Liver (tissue), 3 donors: ENCODE measurements around the gene SLC24A3.

Experiments used
- ATF3 ChIP-seq: IDR thresholded peaks from 2 replicates; pipeline ENCODE4 v1.6.1; 2016; ENCODE audit warnings: antibody characterized with exemption
- HNF4G ChIP-seq: IDR thresholded peaks from 2 replicates; pipeline ENCODE4 v1.6.1; 2016; ENCODE audit warnings: antibody characterized with exemption
- MAX ChIP-seq: IDR thresholded peaks from 2 replicates; pipeline ENCODE4 v1.6.1; 2016; ENCODE audit warnings: antibody characterized with exemption
- REST ChIP-seq: IDR thresholded peaks from 2 replicates; pipeline ENCODE4 v1.6.1; 2016; ENCODE audit warnings: antibody characterized with exemption, mild to moderate bottlenecking
- TF ChIP-seq, protein P1 (sequence below): fragments of 150-350 bp; IDR thresholded peaks from 2 replicates; pipeline ENCODE4 v1.5.1; 2017; ENCODE audit warnings: improper control_type of control experiment, low read depth, low read length; ENCODE audit not compliant: missing input control
- donor health status: healthy.
- donor health status: healthy.

DNA sequence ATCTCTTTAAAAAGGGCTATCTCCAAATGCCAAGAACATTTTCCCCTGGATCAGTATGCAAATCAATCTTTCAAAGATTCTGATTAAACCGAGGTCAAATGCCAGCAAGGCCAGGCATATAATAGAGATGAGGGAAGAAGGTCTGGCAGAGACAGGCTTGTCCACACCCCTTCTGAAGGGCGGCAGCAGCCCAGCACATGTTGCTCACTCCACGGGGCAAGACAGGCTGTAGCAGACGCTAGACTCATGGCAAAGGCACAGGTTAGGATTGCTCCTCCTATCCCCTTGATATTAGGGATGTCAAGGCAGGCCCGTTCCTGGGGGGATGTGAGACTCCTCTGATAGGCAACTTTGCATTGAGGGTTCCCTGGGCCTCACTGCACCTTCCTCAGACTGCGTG lies 440.9 kb downstream of the SLC24A3 start:
- TF ChIP-seq REST (no peak), ATF3 (no peak), MAX (no peak), HNF4G (no peak)
- TF ChIP-seq, protein P1, sequence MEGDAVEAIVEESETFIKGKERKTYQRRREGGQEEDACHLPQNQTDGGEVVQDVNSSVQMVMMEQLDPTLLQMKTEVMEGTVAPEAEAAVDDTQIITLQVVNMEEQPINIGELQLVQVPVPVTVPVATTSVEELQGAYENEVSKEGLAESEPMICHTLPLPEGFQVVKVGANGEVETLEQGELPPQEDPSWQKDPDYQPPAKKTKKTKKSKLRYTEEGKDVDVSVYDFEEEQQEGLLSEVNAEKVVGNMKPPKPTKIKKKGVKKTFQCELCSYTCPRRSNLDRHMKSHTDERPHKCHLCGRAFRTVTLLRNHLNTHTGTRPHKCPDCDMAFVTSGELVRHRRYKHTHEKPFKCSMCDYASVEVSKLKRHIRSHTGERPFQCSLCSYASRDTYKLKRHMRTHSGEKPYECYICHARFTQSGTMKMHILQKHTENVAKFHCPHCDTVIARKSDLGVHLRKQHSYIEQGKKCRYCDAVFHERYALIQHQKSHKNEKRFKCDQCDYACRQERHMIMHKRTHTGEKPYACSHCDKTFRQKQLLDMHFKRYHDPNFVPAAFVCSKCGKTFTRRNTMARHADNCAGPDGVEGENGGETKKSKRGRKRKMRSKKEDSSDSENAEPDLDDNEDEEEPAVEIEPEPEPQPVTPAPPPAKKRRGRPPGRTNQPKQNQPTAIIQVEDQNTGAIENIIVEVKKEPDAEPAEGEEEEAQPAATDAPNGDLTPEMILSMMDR, result no peak
